Natural killer cell (primary cell): ENCODE data around the gene GRAMD2B. TPM values are rescaled to one million over a fixed set of nuclear protein-coding genes. Genes with fewer than 3 reads are reported as not detected.

Experiments used
- ATAC-seq, 3 donors: fragments of 150-1000 bp in 2 of 3; fragments of 200-7000 bp in 1 of 3; cut with Tn5 transposase; 1 replicate in 1 of 3; 2 replicates in 2 of 3; pipeline ENCODE4 v1.10.0; 2021; ENCODE audit warnings: mild to moderate bottlenecking in 2 of 3, moderate library complexity in 2 of 3
- DNase-seq, 2 donors: peaks; one replicate each; pipeline versions ENCODE4 v3.0.0 to v3.0.0-alpha.2; 2013 to 2021; ENCODE audit warnings: mixed read lengths in 1 of 2
- H3K27ac ChIP-seq: one replicate; pipeline ENCODE4 v1.5.1; 2013; ENCODE audit warnings: mild to moderate bottlenecking, low read length
- H3K27me3 ChIP-seq: one replicate; pipeline ENCODE4 v1.6.1; 2013; ENCODE audit warnings: low read length; ENCODE audit not compliant: control insufficient read depth, insufficient read depth
- H3K36me3 ChIP-seq: one replicate; pipeline ENCODE4 v1.6.1; 2013; ENCODE audit warnings: low read length; ENCODE audit not compliant: control insufficient read depth, insufficient read depth
- H3K4me1 ChIP-seq: one replicate; pipeline ENCODE4 v1.6.1; 2013; ENCODE audit warnings: low read length; ENCODE audit not compliant: control insufficient read depth, insufficient read depth
- H3K4me3 ChIP-seq: one replicate; pipeline ENCODE4 v1.5.1; 2013; ENCODE audit warnings: low read length
- H3K9me3 ChIP-seq: one replicate; pipeline ENCODE4 v1.6.1; 2013; ENCODE audit warnings: low read length; ENCODE audit not compliant: control insufficient read depth, insufficient read depth
- H3K27ac Mint-ChIP-seq, 2 donors: one replicate each; pipeline ENCODE4 v1.8.0; 2022; ENCODE audit warnings: mild to moderate bottlenecking in 2 of 2, mixed read lengths in 2 of 2, moderate library complexity in 1 of 2
- H3K27me3 Mint-ChIP-seq, 2 donors: one replicate each; pipeline ENCODE4 v1.8.0; 2022; ENCODE audit warnings: low read depth in 2 of 2, mixed read lengths in 2 of 2
- H3K36me3 Mint-ChIP-seq: one replicate; pipeline ENCODE4 v1.8.0; 2022; ENCODE audit warnings: mixed read lengths
- H3K4me1 Mint-ChIP-seq, 2 donors: one replicate each; pipeline ENCODE4 v1.8.0; 2022; ENCODE audit warnings: mixed read lengths in 2 of 2
- H3K4me3 Mint-ChIP-seq: one replicate; pipeline ENCODE4 v1.8.0; 2022; ENCODE audit warnings: mild to moderate bottlenecking, moderate library complexity, mixed read lengths
- H3K9me3 Mint-ChIP-seq, 2 donors: one replicate each; pipeline ENCODE4 v1.8.0; 2022; ENCODE audit warnings: mixed read lengths in 2 of 2
- WGBS: methylation state at CpG from one replicate; pipeline ENCODE4 v1.1.7; 2013; ENCODE audit warnings: missing lambda C conversion rate; ENCODE audit not compliant: insufficient coverage; 5-methylcytosine and 5-hydroxymethylcytosine counted together
- intact Hi-C: fragments of 100-400 bp; cut with micrococcal nuclease; formaldehyde crosslinking; loops from one replicate; pipeline ENCODE4 v1.14.2; 2022
- total RNA-seq, 4 donors: library from RNA; stranded (reverse); fragments of 120-200 nt in 1 of 4; gene quantifications; one replicate each; pipeline versions ENCODE4 v1.2.3 to v1.2.4, GENCODE V29; 2013 to 2022
- TF ChIP-seq, protein P1 (sequence below): fragments of 200-600 bp; IDR thresholded peaks from one replicate; pipeline ENCODE4 v1.8.0; 2022; ENCODE audit warnings: antibody characterized with exemption

Gene GRAMD2B
- total RNA-seq, 3 donors from 2014 or later (not counting 1 experiment from before 2014, with no cell fraction given) = 9.2 to 15.4 (median 10.0) TPM

DNA sequence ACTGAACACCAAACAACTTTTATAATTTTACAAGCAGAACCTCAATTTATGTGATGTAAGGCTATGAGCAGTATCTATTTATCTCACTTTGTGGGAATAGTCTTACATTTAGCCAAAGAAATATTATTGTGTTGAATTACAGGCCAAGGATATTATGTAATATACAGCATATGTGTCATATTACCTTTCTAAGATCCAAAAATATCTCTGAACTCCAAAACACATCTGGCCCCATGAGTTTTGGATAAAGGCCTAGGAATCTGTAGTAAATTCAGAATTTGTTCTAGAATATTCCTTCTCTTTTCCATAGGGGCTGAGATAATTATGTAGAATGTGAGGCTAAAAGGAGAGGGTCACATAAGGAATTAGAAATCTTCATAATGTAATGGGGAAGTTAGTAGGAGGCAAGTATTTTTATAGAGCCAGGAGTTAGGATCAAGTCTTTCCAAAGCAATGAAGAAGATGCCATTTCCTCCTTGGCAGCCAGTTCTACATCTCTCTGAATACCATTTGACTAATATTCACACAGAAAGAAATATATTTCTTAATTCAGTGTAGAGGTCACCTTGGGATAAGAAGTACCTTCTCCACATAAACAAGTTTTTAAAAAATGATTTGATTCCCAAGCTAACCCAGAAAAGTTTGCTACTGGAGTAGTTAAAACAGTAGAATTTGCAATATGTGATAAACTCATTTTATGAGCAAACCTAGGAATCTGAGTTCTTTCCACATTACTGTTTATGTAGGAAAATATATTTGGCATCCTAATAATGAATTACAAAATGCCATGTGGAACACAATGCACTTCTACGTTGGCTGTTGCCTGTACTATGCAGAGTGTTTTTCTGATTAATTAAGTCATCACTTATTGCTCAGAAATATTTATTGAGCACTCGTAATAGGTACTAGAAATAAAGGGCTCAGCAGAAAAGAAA, 20.3 kb upstream of the GRAMD2B start:
- Histone ChIP-seq H3K4me3 (no peak overlapping the region), H3K9me3 (no peaks in the 10 kb centered on the region), H3K27ac (no peak overlapping the region), H3K36me3 (no peaks in the 10 kb centered on the region), H3K4me1 (no peaks in the 10 kb centered on the region), H3K27me3 (no peaks in the 10 kb centered on the region)
- TF ChIP-seq, protein P1, sequence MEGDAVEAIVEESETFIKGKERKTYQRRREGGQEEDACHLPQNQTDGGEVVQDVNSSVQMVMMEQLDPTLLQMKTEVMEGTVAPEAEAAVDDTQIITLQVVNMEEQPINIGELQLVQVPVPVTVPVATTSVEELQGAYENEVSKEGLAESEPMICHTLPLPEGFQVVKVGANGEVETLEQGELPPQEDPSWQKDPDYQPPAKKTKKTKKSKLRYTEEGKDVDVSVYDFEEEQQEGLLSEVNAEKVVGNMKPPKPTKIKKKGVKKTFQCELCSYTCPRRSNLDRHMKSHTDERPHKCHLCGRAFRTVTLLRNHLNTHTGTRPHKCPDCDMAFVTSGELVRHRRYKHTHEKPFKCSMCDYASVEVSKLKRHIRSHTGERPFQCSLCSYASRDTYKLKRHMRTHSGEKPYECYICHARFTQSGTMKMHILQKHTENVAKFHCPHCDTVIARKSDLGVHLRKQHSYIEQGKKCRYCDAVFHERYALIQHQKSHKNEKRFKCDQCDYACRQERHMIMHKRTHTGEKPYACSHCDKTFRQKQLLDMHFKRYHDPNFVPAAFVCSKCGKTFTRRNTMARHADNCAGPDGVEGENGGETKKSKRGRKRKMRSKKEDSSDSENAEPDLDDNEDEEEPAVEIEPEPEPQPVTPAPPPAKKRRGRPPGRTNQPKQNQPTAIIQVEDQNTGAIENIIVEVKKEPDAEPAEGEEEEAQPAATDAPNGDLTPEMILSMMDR = no peak
- H3K4me3 Mint-ChIP-seq = no peak overlapping the region
- DNase-seq = no peak
- no peaks in the 10 kb centered on the region for H3K4me1 Mint-ChIP-seq
- ATAC-seq = no peak
- H3K27ac Mint-ChIP-seq = no peak overlapping the region
- WGBS = 83% methylated on average over 1 of the region's 2 CpGs
- H3K9me3 Mint-ChIP-seq = peaks cover 9 to 14% of the 10 kb centered on the region in 2 donors
- intact Hi-C loops = no loop called here
- H3K27me3 Mint-ChIP-seq = peaks cover 8 to 24% of the 10 kb centered on the region in 2 donors
- peaks cover 32% of the 10 kb centered on the region for H3K36me3 Mint-ChIP-seq

DNA sequence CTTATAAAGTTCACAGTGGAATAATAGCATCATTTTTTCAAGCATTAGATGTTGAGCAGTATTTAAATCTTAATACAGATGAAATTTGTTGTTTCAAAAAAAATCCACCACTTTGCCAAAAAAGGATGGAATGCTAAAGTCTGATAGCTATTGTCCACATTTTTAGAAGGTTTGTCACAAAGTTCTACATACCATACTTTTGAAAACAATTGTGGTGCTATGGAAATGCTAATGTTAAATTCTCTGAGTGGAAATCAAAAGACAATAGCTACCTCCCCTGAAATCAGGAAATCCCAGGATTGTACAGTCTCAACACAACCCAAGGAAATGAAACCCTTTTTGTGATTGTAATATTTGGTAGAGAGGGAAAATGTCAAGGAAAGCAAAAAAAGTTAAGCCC, 19.3 kb upstream of the GRAMD2B start:
- Histone ChIP-seq H3K9me3 (no peaks in the 10 kb centered on the region), H3K27ac (no peak overlapping the region), H3K36me3 (no peaks in the 10 kb centered on the region), H3K4me1 (no peaks in the 10 kb centered on the region), H3K4me3 (no peak overlapping the region), H3K27me3 (no peaks in the 10 kb centered on the region)
- intact Hi-C loops = no loop called here
- peaks cover 26% of the 10 kb centered on the region for H3K36me3 Mint-ChIP-seq
- no peak for DNase-seq
- peaks cover 8 to 24% of the 10 kb centered on the region in 2 donors for H3K27me3 Mint-ChIP-seq
- no peak overlapping the region for H3K4me3 Mint-ChIP-seq
- H3K4me1 Mint-ChIP-seq = no peaks in the 10 kb centered on the region
- no peak overlapping the region for H3K27ac Mint-ChIP-seq
- TF ChIP-seq, protein P1 = no peak
- H3K9me3 Mint-ChIP-seq = peaks cover 9 to 14% of the 10 kb centered on the region in 2 donors
- no peak for ATAC-seq

DNA sequence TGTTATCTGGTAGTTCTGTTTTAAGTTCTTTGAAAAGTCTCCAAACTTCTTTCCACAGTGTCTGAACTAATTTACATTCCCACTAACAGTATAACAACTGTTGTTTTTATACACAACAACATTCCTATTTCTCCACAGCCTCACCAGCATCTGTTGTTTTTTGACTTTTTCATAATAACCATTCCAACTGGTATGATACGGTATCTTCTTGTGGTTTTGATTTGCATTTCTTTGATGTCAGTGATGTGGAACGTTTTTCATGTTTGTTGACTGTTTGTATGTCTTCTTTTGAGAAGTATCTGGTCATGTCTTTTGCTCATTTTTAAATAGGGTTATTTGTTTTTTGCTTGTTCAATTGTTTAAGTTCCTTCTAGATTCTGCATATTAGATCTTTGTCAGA, 12.6 kb upstream of the GRAMD2B start:
- no peaks in the 10 kb centered on the region for H3K4me1 Mint-ChIP-seq
- H3K9me3 Mint-ChIP-seq = no peaks in the 10 kb centered on the region
- no peaks in the 10 kb centered on the region for H3K36me3 ChIP-seq
- no peaks in the 10 kb centered on the region for H3K27me3 ChIP-seq
- intact Hi-C loops = no loop called here
- WGBS = 43% methylated on average over 2 of the region's 2 CpGs
- no peak overlapping the region for H3K4me3 Mint-ChIP-seq
- no peak for ATAC-seq
- no peak overlapping the region for H3K4me3 ChIP-seq
- H3K27ac Mint-ChIP-seq = no peak overlapping the region
- no peaks in the 10 kb centered on the region for H3K9me3 ChIP-seq
- H3K27me3 Mint-ChIP-seq = peaks cover 4 to 44% of the 10 kb centered on the region in 2 donors
- no peak for DNase-seq
- H3K27ac ChIP-seq = no peak overlapping the region
- H3K36me3 Mint-ChIP-seq = no peaks in the 10 kb centered on the region
- no peaks in the 10 kb centered on the region for H3K4me1 ChIP-seq
- TF ChIP-seq, protein P1 = no peak
